SH-SY5Y (cell line): ENCODE data around the gene CDH15.

Experiments
- GATA2 ChIP-seq: IDR thresholded peaks from 2 replicates; pipeline ENCODE4 v1.6.1; 2011; ENCODE audit warnings: mild to moderate bottlenecking, low read depth, low read length
- GATA3 ChIP-seq: IDR thresholded peaks from 2 replicates; pipeline ENCODE4 v1.6.1; 2011; ENCODE audit warnings: low read depth, mild to moderate bottlenecking, low read length, moderate library complexity

DNA sequence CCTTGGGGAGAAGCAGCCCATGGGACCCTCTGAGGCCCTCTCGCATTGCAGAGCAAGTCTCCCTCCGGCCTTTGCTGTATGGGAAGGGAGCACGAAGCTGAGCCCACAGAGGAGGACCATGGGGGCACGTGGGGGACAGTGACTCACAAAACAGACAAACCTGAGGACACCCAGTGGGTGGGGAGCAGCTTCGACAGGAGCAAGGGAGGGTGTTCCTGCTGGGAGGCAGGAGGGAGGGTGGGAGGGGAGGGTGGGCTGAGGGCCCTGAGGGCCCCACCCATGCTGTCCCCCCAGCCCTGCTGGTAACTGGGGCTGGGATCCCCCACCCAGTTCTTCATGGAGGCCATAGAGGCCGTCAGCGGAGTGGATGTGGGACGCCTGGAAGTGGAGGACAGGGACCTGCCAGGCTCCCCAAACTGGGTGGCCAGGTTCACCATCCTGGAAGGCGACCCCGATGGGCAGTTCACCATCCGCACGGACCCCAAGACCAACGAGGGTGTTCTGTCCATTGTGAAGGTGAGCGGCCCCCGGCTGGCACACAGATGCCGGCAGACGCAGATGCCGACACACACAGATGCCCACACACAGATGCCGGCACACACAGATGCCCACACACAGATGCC lies 16.3 kb downstream of the CDH15 start:
- no peak for TF ChIP-seq GATA2
- no peak for TF ChIP-seq GATA3
